HFFc6 (cell line): ENCODE measurements around the gene ARHGAP31. TPM values are rescaled to one million over a fixed set of nuclear protein-coding genes. Genes with fewer than 3 reads are reported as not detected.

Experiments used
- DNase-seq: peaks from one replicate; pipeline ENCODE4 v3.0.0-alpha.2; 2018
- H3K27ac Mint-ChIP-seq: 2 replicates; pipeline ENCODE4 v1.8.0; 2020; ENCODE audit warnings: mild to moderate bottlenecking, mixed read lengths
- H3K27me3 Mint-ChIP-seq: 2 replicates; pipeline ENCODE4 v1.8.0; 2021; ENCODE audit warnings: mild to moderate bottlenecking, moderate library complexity, mixed read lengths; ENCODE audit not compliant: insufficient read depth
- H3K36me3 Mint-ChIP-seq: 2 replicates; pipeline ENCODE4 v1.8.0; 2021; ENCODE audit warnings: low read depth, mixed read lengths
- H3K4me1 Mint-ChIP-seq: 2 replicates; pipeline ENCODE4 v1.8.0; 2020; ENCODE audit warnings: low read depth, mixed read lengths
- H3K4me3 Mint-ChIP-seq: 2 replicates; pipeline ENCODE4 v1.8.0; 2020; ENCODE audit warnings: mild to moderate bottlenecking, moderate library complexity, mixed read lengths
- H3K9me3 Mint-ChIP-seq: 2 replicates; pipeline ENCODE4 v1.8.0; 2020; ENCODE audit warnings: mild to moderate bottlenecking, mixed read lengths
- total RNA-seq, 6 experiments: library from RNA; stranded (reverse); fragmentation: NEBNext Ultra II Directional; extraction: Animal tissue kit (Norgen Biotek cat#: 25700); gene quantifications; 2 replicates in 1 of 6; 3 replicates in 5 of 6; pipeline ENCODE4 v1.2.3, GENCODE V29; 2021
- TF ChIP-seq, protein P1 (sequence below): fragments of 200-600 bp; sonication (generic); IDR thresholded peaks from 2 replicates; pipeline ENCODE4 v1.5.0; 2021; ENCODE audit warnings: antibody characterized with exemption, mild to moderate bottlenecking

The ARHGAP31 gene
- total RNA-seq, 6 experiments from 2014 or later, result 18.0 to 25.1 (median 20.5) TPM

DNA sequence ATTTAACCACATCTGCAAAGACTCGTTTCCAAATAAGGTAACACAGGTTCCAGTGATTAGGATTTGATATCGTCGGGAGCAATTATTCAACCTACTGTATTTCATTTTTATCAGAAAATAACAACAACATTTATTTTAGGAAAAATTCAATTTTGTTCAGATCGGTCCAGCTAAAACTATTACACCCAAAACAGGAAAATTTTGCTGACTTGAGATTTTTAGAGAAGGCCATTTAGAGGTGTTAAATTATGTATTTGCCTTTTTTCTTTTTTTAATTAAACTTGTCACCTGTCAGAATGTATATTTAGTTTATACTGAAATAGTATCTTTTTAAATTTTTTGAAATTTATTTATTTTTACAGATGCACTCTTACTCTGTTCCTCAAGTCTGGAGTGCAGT lies 81.3 kb downstream of the ARHGAP31 start:
- peaks cover 6% of the 10 kb centered on the region; the same call in 1 of the 2 replicates for H3K36me3 Mint-ChIP-seq
- TF ChIP-seq, protein P1, sequence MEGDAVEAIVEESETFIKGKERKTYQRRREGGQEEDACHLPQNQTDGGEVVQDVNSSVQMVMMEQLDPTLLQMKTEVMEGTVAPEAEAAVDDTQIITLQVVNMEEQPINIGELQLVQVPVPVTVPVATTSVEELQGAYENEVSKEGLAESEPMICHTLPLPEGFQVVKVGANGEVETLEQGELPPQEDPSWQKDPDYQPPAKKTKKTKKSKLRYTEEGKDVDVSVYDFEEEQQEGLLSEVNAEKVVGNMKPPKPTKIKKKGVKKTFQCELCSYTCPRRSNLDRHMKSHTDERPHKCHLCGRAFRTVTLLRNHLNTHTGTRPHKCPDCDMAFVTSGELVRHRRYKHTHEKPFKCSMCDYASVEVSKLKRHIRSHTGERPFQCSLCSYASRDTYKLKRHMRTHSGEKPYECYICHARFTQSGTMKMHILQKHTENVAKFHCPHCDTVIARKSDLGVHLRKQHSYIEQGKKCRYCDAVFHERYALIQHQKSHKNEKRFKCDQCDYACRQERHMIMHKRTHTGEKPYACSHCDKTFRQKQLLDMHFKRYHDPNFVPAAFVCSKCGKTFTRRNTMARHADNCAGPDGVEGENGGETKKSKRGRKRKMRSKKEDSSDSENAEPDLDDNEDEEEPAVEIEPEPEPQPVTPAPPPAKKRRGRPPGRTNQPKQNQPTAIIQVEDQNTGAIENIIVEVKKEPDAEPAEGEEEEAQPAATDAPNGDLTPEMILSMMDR, result no peak
- H3K9me3 Mint-ChIP-seq, result no peaks in the 10 kb centered on the region
- no peaks in the 10 kb centered on the region for H3K27me3 Mint-ChIP-seq
- no peak overlapping the region for H3K27ac Mint-ChIP-seq
- no peak overlapping the region for H3K4me3 Mint-ChIP-seq
- no peaks in the 10 kb centered on the region for H3K4me1 Mint-ChIP-seq
- no peak for DNase-seq

DNA sequence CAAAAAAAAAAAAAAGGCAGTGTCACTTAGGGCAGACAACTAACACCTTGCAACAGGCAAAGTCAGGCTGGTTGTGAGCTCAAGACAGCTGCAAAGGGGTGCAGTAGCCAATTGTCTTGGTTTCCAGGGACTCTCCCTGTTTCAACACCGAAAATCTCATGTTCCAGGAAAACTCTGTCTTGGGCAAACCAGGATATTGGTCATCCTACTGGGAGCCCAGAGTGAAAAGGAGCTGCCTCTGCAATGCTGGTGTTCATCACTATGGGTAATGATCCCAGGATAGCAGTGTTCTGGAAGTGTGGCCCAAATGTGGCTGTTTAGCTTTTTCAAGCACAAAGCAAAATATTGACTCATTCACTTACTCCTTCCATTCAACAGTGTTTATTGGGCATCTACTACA lies 82.6 kb downstream of the ARHGAP31 start:
- no peak for DNase-seq
- no peaks in the 10 kb centered on the region for H3K27me3 Mint-ChIP-seq
- no peak overlapping the region for H3K4me3 Mint-ChIP-seq
- no peaks in the 10 kb centered on the region for H3K4me1 Mint-ChIP-seq
- H3K27ac Mint-ChIP-seq, result no peak overlapping the region
- H3K36me3 Mint-ChIP-seq, result peaks cover 3% of the 10 kb centered on the region; the same call in 1 of the 2 replicates
- TF ChIP-seq, protein P1, result no peak
- H3K9me3 Mint-ChIP-seq, result no peaks in the 10 kb centered on the region

DNA sequence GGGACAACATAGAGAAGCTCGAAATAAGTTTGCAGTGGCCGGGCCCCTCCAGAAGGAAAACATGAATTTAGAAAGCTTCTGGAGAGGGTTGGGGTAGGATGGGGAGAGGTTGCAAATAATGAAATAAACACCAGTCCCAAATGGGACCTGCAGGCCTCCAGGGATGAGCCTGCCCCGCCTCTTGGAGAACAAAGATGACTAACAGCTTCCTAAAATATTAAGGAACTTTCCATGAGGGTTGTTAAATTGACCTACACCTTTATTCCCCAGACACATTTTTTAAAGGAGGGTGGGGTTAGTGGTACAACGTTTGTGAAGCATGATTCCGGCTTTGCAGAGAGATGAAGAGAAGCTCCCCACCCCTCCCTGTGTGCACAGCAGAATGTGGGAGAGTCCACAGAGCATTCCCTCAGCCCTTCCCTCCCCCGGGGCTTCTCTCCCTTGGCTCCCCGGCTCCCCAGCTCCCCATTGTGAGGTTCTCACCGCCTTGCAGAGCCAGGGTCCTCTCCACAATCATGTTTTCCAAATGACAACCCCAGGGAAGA lies 84.1 kb downstream of the ARHGAP31 start:
- TF ChIP-seq, protein P1, result no peak
- Mint-ChIP-seq H3K9me3 (no peaks in the 10 kb centered on the region), H3K27ac (no peak overlapping the region), H3K27me3 (no peaks in the 10 kb centered on the region), H3K4me1 (no peaks in the 10 kb centered on the region), H3K4me3 (no peak overlapping the region), H3K36me3 (no peaks in the 10 kb centered on the region)
- DNase-seq, result no peak

DNA sequence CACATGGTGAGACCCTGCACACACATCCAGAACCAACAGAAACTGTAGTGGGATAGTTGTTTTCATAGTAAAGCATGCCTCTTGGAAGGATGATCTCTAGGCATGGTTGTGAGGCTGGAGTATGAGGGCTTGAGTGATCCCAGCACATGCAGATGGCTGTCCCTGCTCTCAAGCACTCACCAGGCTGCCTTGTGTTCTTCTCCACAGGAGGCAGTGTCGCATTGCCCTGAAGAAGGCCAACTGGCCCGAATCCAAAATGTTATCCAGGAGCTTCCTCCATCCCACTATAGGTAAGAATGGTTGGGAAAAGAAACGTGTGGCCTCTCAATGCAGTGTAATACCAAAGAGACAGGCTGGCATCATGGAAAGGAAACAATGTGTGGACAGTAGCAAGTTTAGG lies 86.5 kb downstream of the ARHGAP31 start:
- Mint-ChIP-seq H3K9me3 (no peaks in the 10 kb centered on the region), H3K27ac (no peak overlapping the region), H3K27me3 (no peaks in the 10 kb centered on the region), H3K4me3 (no peak overlapping the region), H3K4me1 (no peaks in the 10 kb centered on the region), H3K36me3 (no peaks in the 10 kb centered on the region)
- TF ChIP-seq, protein P1, result peak; percentile 10; the same call in 1 of the 2 replicates
- no peak for DNase-seq

DNA sequence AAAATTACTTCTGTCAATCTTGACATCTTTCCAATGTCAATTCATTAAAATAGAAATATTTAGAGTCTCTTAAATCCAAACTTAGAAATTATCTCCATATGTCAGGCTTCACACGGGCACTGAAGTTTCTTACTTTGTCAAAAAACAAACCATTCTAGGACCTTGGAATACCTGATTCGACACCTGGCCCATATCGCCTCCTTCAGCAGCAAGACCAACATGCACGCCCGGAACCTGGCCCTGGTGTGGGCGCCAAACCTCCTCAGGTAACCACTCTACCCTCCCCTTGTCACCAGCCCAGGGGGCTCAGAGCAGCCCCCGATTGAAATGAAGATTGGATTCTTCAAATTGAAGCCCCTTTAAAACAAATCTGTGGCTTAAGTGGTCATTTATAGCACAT lies 88.0 kb downstream of the ARHGAP31 start:
- Mint-ChIP-seq H3K9me3 (no peaks in the 10 kb centered on the region), H3K27me3 (no peaks in the 10 kb centered on the region), H3K27ac (no peak overlapping the region), H3K4me3 (no peak overlapping the region), H3K36me3 (no peaks in the 10 kb centered on the region), H3K4me1 (no peaks in the 10 kb centered on the region)
- no peak for DNase-seq
- TF ChIP-seq, protein P1, result no peak

DNA sequence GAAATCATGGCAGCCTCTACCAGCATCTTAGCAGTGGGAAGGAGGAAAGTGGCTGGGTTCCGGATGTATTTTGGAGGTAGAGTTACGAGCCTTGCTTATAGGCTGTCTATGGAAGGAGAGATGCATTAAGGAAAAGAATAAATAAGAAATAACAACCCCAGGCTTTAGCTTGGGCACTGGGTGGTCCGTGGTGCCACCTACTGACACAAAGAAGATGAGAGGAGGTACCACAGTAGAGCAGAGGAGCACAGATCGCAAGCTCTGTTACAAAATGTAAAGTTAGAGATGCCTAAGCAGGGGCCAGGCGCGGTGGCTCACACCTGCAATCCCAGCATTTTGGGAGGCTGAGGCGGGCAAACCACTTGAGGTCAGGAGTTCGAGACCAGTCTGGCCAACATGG lies 94.4 kb downstream of the ARHGAP31 start:
- Mint-ChIP-seq H3K27me3 (no peaks in the 10 kb centered on the region), H3K4me1 (no peaks in the 10 kb centered on the region), H3K4me3 (no peak overlapping the region), H3K27ac (no peak overlapping the region), H3K36me3 (no peaks in the 10 kb centered on the region), H3K9me3 (no peaks in the 10 kb centered on the region)
- TF ChIP-seq, protein P1, result peak; percentile 26; the same call in 1 of the 2 replicates
- no peak for DNase-seq
